ENCODE data around the gene COBL. TPM values are rescaled to one million over a fixed set of nuclear protein-coding genes. Genes with fewer than 3 reads are reported as not detected.

Gene COBL
- total RNA-seq, 1 experiment from 2014 or later: 7.6 TPM

GRCh38 chr7:51058764-51059163, 257.8 kb downstream of the COBL start:
- DNase-seq (ENCODE audit: low spot score): no peak

- DNase-seq (ENCODE audit: low spot score): no peak
Measured at GRCh38 chr7:51055039-51055840, 261.4 kb downstream of the COBL start.

DNA sequence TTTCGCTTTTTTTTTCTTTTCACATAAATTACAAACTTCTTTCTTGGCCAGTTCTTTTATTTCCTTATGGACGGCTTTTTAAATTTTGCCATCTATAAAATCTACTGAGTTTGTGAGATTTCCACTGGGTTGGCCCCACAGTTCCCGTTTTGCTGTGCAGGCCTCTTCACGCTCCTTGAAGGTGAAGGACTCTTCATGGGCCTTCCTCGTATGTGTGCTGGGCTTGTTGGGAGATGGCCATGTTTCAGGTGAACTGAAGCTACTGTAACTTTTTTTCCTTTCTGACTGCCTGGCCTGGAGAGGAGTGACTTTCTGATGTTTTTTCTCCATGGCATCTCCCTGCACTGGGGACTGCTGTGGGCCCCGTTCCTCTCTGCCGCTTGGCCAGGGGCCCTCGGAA, 262.4 kb downstream of the COBL start:
- DNase-seq (ENCODE audit: low spot score): no peak

GRCh38 chr7:51053160-51053925, 263.3 kb downstream of the COBL start:
- DNase-seq (ENCODE audit: low spot score): no peak

DNA sequence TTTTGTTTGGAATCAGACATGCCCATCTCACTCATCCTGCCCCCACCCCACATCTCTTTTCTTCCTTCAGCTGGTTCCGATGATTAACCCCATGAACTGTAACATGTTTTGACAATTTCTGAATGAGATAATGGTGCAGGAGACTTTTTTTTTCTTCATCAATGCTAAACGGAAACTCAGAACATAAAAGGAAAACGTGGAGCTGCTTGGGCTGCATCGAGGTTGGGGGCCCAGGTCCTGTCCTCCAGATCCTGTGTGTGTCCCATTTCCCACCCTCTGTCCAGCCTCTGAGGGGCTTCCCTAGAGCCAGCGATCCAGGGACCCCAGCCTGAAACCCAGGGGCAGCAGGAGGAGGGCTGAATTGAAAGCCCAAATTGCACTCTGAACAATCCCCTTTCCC, 270.1 kb downstream of the COBL start:
- DNase-seq (ENCODE audit: low spot score): no peak

GRCh38 chr7:51046103-51046466, 270.5 kb downstream of the COBL start:
- DNase-seq (ENCODE audit: low spot score): no peak

DNA sequence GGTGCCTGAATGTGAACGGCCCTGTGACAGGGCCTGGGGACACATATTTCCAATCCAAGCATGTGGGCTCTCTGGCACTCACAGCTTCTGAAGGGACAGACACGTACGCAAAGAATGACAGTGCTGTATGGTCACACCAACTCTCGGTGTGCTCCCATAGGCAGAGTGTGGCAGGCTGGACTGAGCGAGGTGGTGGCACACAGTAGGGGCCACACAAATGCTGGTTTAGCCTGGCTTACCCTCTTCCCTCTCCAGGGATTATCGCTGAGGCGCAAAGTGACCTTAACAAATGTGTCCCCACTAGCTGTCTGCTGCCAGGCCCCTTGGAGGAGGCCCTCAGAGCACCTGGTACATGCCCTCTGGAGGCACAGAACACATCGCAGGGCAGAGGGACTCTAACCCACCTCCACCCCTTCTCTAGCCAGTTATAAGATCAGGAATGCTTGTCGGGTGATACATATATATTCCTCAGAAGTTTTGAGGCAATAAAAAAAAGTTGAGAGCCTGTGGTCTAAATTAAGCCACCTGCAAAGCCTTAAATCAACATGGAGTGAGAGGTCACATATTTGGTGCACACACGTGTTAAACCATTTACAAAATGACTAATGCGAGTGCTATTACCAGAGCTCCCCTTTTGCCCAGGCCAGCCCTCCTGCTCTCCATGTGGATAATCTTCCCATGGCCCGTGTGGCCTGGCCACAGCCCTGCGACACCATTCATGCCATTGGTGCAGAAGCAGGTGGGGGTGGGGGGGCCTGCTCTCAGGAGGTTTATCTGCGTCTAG, 271.1 kb downstream of the COBL start:
- peak; percentile 80 for DNase-seq (ENCODE audit: low spot score)

DNA sequence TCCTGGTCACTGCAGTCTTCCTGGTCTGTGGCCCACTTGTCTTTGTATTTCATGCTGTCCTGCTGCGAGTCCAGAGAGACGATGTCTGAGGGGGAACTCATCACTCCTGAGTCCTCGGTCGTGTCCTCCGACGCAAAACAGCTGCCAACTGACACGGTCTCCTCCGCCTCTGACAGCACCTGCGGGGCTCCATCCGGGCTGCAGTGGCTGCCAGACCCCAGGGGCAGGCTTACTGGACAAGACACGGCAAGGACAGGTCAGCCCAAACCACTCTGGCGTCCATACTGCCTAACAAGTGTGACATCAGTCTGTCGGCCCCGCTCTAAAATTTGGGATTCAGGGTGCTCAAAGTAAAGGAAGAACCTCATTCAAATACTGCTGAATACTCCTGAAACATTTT, 273.1 kb downstream of the COBL start:
- no peak for DNase-seq (ENCODE audit: low spot score)

DNA sequence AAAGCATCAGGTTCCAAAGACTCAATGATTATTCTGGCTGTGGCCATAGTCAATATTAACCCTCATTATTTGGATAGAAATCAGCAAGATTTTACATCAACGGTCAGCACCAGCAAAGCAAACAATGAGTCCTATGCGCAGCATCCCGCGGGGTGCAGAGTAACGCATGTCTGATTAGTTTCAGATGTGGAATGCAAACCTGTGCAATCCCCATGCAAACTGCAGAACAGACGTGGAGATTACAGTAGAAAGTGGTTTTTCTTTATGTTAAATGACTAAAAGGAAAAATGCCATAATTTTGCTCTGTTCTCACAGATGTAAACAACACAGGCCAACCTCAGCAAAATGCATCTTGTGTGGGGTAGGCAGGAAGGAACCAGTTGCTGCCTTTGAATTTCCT, 275.8 kb downstream of the COBL start:
- no peak for DNase-seq (ENCODE audit: low spot score)

DNA sequence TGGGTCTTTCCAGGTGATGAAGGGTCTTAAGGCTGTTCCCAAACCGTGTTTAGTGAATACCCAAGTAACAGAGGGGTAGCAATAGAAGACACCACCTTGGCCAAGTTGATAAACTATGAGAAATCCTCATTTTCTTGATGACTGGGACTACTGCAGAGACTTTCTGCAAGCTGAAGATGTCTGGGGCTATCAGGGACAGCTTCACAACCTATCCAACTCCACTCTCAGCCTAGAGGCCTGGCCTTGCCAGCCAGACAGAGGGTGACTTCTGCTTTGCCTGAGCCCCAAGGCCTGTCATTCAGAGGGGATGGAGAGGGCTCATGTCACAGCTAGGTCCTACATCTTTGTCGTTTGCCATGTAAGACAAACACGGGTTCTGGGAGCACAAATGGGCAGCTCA, 278.0 kb downstream of the COBL start:
- no peak for DNase-seq (ENCODE audit: low spot score)

- DNase-seq (ENCODE audit: low spot score): no peak
Measured at GRCh38 chr7:51035716-51036115, 280.9 kb downstream of the COBL start.

GRCh38 chr7:51034521-51035264, 281.9 kb downstream of the COBL start:
- no peak for DNase-seq (ENCODE audit: low spot score)

- no peak for DNase-seq (ENCODE audit: low spot score)
Measured at GRCh38 chr7:51033727-51034520, 282.7 kb downstream of the COBL start.

DNA sequence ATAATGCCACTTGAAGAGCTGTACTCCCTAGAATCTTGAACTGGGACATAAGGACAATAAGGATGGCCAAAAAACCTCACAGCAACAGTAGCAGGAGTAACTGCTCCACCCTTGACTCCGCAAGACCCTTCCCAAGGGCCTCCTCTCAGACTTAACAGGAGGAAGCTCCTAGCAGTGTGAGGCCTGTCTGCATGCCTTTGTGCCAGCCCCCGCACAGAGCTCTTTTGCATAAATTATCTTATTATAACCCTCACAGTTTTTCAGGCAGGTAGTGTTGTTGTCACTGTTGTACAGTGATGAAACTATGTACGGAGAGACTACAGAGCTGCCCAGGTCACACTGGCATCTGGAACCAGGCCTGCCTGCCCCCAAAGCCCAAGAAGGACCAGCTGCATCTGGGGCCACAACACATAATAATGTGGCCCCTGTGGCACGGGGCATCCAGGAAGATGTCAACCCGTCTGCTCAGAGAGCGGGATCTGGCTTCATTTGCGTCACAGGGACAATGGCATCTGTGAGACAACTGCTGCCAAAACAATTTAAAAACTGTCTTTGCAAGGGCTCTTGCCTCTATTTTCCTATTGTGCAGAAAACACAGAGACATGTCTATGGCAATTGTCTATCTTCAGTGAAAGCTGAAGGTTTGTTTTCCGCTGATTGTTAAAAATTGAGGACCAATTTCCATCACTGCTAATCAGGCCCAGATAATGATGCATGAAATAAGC, 284.7 kb downstream of the COBL start:
- no peak for DNase-seq (ENCODE audit: low spot score)

DNA sequence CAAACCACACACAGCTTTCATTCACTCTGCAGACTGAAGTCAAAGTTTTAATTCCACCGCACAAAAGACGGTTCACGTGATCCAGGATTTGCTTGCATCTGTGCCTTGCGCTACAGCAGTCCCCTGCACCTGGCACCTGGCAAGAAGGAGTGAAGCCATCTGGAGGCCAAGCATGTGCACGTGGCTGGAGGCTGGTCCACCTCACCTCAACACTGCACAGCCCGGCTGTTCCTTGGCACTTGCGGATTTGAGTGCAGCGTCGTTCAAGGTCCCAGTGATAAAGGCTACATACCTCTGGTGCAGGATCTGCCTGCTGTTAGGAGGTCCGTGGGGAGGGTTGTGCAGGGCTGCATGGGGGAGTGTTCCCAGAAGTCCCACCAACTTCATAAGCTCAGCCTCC, 285.4 kb downstream of the COBL start:
- no peak for DNase-seq (ENCODE audit: low spot score)

DNA sequence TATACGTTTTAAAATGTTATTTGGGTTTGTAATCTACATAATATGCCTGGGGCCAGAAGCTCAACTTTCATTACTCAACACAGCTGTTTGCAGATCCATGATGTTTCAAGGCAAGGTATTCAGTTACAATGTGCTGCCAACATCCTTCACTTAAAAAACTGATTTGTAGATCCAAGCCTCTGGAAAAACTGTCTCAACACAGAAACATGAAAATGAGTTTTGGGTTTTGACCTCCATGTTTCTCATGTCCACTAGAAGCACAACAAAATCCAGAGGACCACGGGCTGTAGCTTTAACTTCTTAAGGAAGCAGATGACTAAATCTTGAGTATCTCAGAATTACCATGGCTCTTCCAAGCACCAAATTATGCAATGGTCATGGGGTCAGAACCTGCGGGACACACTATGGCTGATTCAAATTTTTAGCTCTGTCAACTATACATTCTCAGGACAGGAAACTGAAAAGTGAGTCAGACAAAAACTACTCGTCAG, 286.9 kb downstream of the COBL start:
- DNase-seq (ENCODE audit: low spot score): no peak

GRCh38 chr7:51029131-51029530, 287.5 kb downstream of the COBL start:
- no peak for DNase-seq (ENCODE audit: low spot score)

GRCh38 chr7:51027935-51028830, 288.4 kb downstream of the COBL start:
- DNase-seq (ENCODE audit: low spot score): no peak
